ENCODE measurements around the gene WDFY2. TPM values are rescaled to one million over a fixed set of nuclear protein-coding genes. Genes with fewer than 3 reads are reported as not detected.

WDFY2 gene
- total RNA-seq (2021) = 22.7 and 26.4 TPM in 2 replicates
- long read RNA-seq, full-length matches to known transcripts = 205 of 314 reads
- long read RNA-seq, partial matches to known transcripts = 50 of 314 reads
- long read RNA-seq, other reads (novel, unspliced or antisense) = 59 of 314 reads

GRCh38 chr13:51583875-51584730, at the start of gene WDFY2:
WDFY2 (plus strand) TSS chr13:51584462; CDS start chr13:51584688, 226 bp downstream.
- Mint-ChIP-seq H3K27ac (peak within 1 kb of the TSS; percentile 97 to 99 (median 98)), H3K4me1 (peaks cover 43 to 45% of the 10 kb centered on the region in 2 experiments), H3K9me3 (no peaks in the 10 kb centered on the region; a peak in 1 of 5 replicates), H3K36me3 (ENCODE audit: insufficient read depth in 1 of 3, low read depth in 3 of 3) (no peaks in the 10 kb centered on the region), H3K27me3 (ENCODE audit: low read depth) (peaks cover 4% of the 10 kb centered on the region; the same call in 1 of the 2 replicates), H3K4me3 (peak within 1 kb of the TSS; percentile 84 to 94)
- H2BK12ac ChIP-seq (ENCODE audit: insufficient read length, low read depth, low read length) = no peak within 1 kb of the TSS
- no peaks in the 10 kb centered on the region for H4K20me1 ChIP-seq (ENCODE audit: control insufficient read depth, insufficient read depth, insufficient read length)
- H2BK20ac ChIP-seq (ENCODE audit: low read depth, low read length, poor library complexity, severe bottlenecking) = no peak within 1 kb of the TSS
- H3K4me1 ChIP-seq (ENCODE audit: insufficient read depth, low read length) = peaks cover 12% of the 10 kb centered on the region
- peaks cover 2% of the 10 kb centered on the region for H3K23me2 ChIP-seq (ENCODE audit: insufficient read length, low read depth, low read length, poor library complexity, severe bottlenecking)
- H3K79me2 ChIP-seq (ENCODE audit: insufficient read depth, low read length) = peaks cover 10% of the 10 kb centered on the region; the same call in 1 of the 2 replicates
- no peak within 1 kb of the TSS for H3K56ac ChIP-seq (ENCODE audit: insufficient read length, low read depth, low read length)
- H2AFZ ChIP-seq (ENCODE audit: low read length) = peak within 1 kb of the TSS; percentile 48
- no peaks in the 10 kb centered on the region for H3K27me3 ChIP-seq (ENCODE audit: insufficient read depth, low read length)
- no peak within 1 kb of the TSS for H3T11ph ChIP-seq (ENCODE audit: low read length)
- H3K18ac ChIP-seq (ENCODE audit: insufficient read length, low read depth, low read length) = peak within 1 kb of the TSS; percentile 47
- no peaks in the 10 kb centered on the region for H3K9me3 ChIP-seq (ENCODE audit: control insufficient read depth, low read depth, low read length)
- peak within 1 kb of the TSS; percentile 64 for H3K14ac ChIP-seq (ENCODE audit: insufficient read depth, low read length)
- no peak within 1 kb of the TSS for H2BK120ac ChIP-seq (ENCODE audit: low read depth, low read length, poor library complexity, severe bottlenecking)
- DNase-seq = peak; percentile 100
- H3K23ac ChIP-seq (ENCODE audit: insufficient read length, low read depth, low read length) = no peak within 1 kb of the TSS
- H3K79me1 ChIP-seq (ENCODE audit: insufficient read depth, low read depth, low read length, poor library complexity, severe bottlenecking) = no peaks in the 10 kb centered on the region
- H2AK5ac ChIP-seq (ENCODE audit: insufficient read length, low read length) = no peak within 1 kb of the TSS
- H3K27ac ChIP-seq (ENCODE audit: insufficient read length, low read depth, low read length) = peak within 1 kb of the TSS; percentile 28
- no peak within 1 kb of the TSS for H4K5ac ChIP-seq (ENCODE audit: insufficient read length, low read depth, low read length)
- WGBS (ENCODE audit: extremely low coverage, insufficient read length, low lambda C conversion rate) = no CpG with 5 or more reads among the region's 81 CpGs
- no peak within 1 kb of the TSS for H2BK15ac ChIP-seq (ENCODE audit: low read depth, low read length)
- no peak for TF ChIP-seq CTCF (conservative IDR thresholded peaks at IDR 0.05)
- no peak within 1 kb of the TSS for H2BK5ac ChIP-seq (ENCODE audit: insufficient read length, low read length)
- H3K4ac ChIP-seq (ENCODE audit: low read depth, low read length) = no peak within 1 kb of the TSS
- H3K9ac ChIP-seq (ENCODE audit: extremely low read depth, insufficient read length, low read length) = peak within 1 kb of the TSS; percentile 60
- peak within 1 kb of the TSS; percentile 79 for H3K4me2 ChIP-seq (ENCODE audit: insufficient read depth, insufficient read length, low read length)
- H4K91ac ChIP-seq (ENCODE audit: insufficient read length, low read depth, low read length) = no peak within 1 kb of the TSS
- no peak within 1 kb of the TSS for H4K8ac ChIP-seq (replicated peaks; ENCODE audit: insufficient read length, low read depth, low read length)
